HEK293 (cell line): ENCODE data around the gene TMC4.

Source experiments
- BCL11A ChIP-seq: fragments of 450-650 bp; formaldehyde crosslinking; IDR thresholded peaks from 2 replicates; pipeline ENCODE4 v1.5.1; 2016; ENCODE audit warnings: low read depth, missing biosample characterization, missing genetic modification characterization
- KLF9 ChIP-seq: fragments of 450-650 bp; formaldehyde crosslinking; IDR thresholded peaks from 2 replicates; pipeline ENCODE4 v1.5.1; 2016; ENCODE audit warnings: missing biosample characterization, missing genetic modification characterization, low read depth
- MYNN ChIP-seq: fragments of 450-650 bp; formaldehyde crosslinking; IDR thresholded peaks from 2 replicates; pipeline ENCODE4 v1.5.1; 2016; ENCODE audit warnings: missing biosample characterization, missing genetic modification characterization, borderline replicate concordance
- RBAK ChIP-seq: fragments of 450-650 bp; formaldehyde crosslinking; IDR thresholded peaks from 2 replicates; pipeline ENCODE4 v1.5.1; 2016; ENCODE audit warnings: missing biosample characterization, missing genetic modification characterization
- ZNF350 ChIP-seq: fragments of 450-650 bp; formaldehyde crosslinking; IDR thresholded peaks from 2 replicates; pipeline ENCODE4 v1.5.0; 2017; ENCODE audit warnings: missing biosample characterization, mild to moderate bottlenecking, missing genetic modification characterization
- ZNF473 ChIP-seq: fragments of 450-650 bp; formaldehyde crosslinking; IDR thresholded peaks from 2 replicates; pipeline ENCODE4 v1.5.1; 2017; ENCODE audit warnings: missing biosample characterization, missing genetic modification characterization
- ZNF549 ChIP-seq: fragments of 450-650 bp; IDR thresholded peaks from 2 replicates; pipeline ENCODE4 v1.5.1; 2018; ENCODE audit warnings: missing biosample characterization, missing genetic modification characterization, mild to moderate bottlenecking, inconsistent platforms, moderate library complexity
- ZSCAN23 ChIP-seq: fragments of 450-650 bp; formaldehyde crosslinking; IDR thresholded peaks from 2 replicates; pipeline ENCODE4 v1.5.1; 2016; ENCODE audit warnings: missing biosample characterization, missing genetic modification characterization
- TF ChIP-seq, protein P1 (sequence below): fragments of 450-650 bp; formaldehyde crosslinking; IDR thresholded peaks from 2 replicates; pipeline ENCODE4 v1.5.1; 2016; ENCODE audit warnings: missing biosample characterization, missing genetic modification characterization, low read depth
- TF ChIP-seq, protein P2 (sequence below): fragments of 450-650 bp; formaldehyde crosslinking; IDR thresholded peaks from 2 replicates; pipeline ENCODE4 v1.5.0; 2017; ENCODE audit warnings: missing biosample characterization, missing genetic modification characterization, borderline replicate concordance
- TF ChIP-seq, protein P3 (sequence below): fragments of 450-650 bp; formaldehyde crosslinking; IDR thresholded peaks from 2 replicates; pipeline ENCODE4 v1.5.1; 2016; ENCODE audit warnings: missing biosample characterization, missing genetic modification characterization
- TF ChIP-seq, protein P4 (sequence below): fragments of 450-650 bp; formaldehyde crosslinking; IDR thresholded peaks from 2 replicates; pipeline ENCODE4 v1.5.1; 2016; ENCODE audit warnings: missing biosample characterization, missing genetic modification characterization

DNA sequence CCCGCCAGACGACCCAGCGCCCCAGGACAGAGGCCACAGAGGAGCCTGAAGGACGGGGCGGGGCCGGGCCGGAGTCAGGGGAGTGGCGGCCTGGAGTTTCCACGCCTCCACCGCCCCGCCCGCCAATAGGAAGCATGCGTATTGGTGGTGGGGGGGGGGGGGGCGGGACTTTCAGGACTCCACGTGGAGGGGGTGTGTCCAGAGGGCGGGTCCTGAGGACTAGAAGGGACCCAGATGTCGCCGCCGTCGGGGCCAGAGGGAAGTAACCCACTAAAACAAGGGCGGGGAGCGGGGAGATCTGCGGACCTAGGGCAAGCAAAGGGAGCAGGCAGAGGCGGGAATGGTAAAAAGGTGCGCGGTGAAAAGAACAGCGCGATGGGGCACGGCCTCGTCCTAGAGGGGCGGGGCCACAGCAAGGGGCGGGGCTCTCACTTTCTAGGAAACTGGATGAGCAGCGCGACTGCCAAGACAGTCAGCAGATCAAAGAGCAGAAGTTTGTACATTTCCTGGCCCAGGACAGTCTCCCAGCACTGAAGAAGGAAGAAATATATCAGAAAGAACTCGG is 10.6 kb downstream of the TMC4 start:
- TF ChIP-seq, protein P1, sequence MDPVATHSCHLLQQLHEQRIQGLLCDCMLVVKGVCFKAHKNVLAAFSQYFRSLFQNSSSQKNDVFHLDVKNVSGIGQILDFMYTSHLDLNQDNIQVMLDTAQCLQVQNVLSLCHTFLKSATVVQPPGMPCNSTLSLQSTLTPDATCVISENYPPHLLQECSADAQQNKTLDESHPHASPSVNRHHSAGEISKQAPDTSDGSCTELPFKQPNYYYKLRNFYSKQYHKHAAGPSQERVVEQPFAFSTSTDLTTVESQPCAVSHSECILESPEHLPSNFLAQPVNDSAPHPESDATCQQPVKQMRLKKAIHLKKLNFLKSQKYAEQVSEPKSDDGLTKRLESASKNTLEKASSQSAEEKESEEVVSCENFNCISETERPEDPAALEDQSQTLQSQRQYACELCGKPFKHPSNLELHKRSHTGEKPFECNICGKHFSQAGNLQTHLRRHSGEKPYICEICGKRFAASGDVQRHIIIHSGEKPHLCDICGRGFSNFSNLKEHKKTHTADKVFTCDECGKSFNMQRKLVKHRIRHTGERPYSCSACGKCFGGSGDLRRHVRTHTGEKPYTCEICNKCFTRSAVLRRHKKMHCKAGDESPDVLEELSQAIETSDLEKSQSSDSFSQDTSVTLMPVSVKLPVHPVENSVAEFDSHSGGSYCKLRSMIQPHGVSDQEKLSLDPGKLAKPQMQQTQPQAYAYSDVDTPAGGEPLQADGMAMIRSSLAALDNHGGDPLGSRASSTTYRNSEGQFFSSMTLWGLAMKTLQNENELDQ (tag by site-specific recombination): no peak
- TF ChIP-seq ZNF350 (tag by site-specific recombination) (no peak), KLF9 (no peak; the same call in 1 of the 2 replicates), ZNF473 (no peak), RBAK (no peak), ZNF549 (tag by site-specific recombination) (no peak), MYNN (tag by site-specific recombination) (no peak), BCL11A (tag by site-specific recombination) (no peak), ZSCAN23 (tag by site-specific recombination) (no peak)
- TF ChIP-seq, protein P2, sequence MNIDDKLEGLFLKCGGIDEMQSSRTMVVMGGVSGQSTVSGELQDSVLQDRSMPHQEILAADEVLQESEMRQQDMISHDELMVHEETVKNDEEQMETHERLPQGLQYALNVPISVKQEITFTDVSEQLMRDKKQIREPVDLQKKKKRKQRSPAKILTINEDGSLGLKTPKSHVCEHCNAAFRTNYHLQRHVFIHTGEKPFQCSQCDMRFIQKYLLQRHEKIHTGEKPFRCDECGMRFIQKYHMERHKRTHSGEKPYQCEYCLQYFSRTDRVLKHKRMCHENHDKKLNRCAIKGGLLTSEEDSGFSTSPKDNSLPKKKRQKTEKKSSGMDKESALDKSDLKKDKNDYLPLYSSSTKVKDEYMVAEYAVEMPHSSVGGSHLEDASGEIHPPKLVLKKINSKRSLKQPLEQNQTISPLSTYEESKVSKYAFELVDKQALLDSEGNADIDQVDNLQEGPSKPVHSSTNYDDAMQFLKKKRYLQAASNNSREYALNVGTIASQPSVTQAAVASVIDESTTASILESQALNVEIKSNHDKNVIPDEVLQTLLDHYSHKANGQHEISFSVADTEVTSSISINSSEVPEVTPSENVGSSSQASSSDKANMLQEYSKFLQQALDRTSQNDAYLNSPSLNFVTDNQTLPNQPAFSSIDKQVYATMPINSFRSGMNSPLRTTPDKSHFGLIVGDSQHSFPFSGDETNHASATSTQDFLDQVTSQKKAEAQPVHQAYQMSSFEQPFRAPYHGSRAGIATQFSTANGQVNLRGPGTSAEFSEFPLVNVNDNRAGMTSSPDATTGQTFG (tag by site-specific recombination): no peak
- TF ChIP-seq, protein P3, sequence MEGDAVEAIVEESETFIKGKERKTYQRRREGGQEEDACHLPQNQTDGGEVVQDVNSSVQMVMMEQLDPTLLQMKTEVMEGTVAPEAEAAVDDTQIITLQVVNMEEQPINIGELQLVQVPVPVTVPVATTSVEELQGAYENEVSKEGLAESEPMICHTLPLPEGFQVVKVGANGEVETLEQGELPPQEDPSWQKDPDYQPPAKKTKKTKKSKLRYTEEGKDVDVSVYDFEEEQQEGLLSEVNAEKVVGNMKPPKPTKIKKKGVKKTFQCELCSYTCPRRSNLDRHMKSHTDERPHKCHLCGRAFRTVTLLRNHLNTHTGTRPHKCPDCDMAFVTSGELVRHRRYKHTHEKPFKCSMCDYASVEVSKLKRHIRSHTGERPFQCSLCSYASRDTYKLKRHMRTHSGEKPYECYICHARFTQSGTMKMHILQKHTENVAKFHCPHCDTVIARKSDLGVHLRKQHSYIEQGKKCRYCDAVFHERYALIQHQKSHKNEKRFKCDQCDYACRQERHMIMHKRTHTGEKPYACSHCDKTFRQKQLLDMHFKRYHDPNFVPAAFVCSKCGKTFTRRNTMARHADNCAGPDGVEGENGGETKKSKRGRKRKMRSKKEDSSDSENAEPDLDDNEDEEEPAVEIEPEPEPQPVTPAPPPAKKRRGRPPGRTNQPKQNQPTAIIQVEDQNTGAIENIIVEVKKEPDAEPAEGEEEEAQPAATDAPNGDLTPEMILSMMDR: no peak
- TF ChIP-seq, protein P4, sequence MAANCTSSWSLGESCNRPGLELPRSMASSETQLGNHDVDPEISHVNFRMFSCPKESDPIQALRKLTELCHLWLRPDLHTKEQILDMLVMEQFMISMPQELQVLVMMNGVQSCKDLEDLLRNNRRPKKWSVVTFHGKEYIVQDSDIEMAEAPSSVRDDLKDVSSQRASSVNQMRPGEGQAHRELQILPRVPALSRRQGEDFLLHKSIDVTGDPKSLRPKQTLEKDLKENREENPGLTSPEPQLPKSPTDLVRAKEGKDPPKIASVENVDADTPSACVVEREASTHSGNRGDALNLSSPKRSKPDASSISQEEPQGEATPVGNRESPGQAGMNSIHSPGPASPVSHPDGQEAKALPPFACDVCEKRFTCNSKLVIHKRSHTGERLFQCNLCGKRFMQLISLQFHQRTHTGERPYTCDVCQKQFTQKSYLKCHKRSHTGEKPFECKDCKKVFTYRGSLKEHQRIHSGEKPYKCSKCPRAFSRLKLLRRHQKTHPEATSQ (tag by site-specific recombination): no peak
